Measurements from ENCODE around the gene TMEM87B.

- no peak for TF ChIP-seq CTCF (conservative IDR thresholded peaks at IDR 0.05)
- no peak for TF ChIP-seq EZH2 (IDR thresholded peaks at IDR 0.05; ENCODE audit: low read depth)
These were observed 20.6 kb downstream of the TMEM87B start for GRCh38 chr2:112075490-112076260.

All from PC-9 (cell line).